Skin epidermis (tissue), 12 donors: ENCODE results near the gene GALNS.

ENCODE experiments used
- H3K27ac ChIP-seq, 21 experiments: fragments of 200-600 bp; sonication (generic) in 11 of 21; one replicate each; pipeline ENCODE4 v1.5.0; 2020; ENCODE audit warnings: mild to moderate bottlenecking in 3 of 21, inconsistent platforms in 2 of 21, moderate library complexity in 2 of 21
- H3K4me3 ChIP-seq, 7 experiments: fragments of 200-600 bp; sonication (generic) in 2 of 7; one replicate each; pipeline ENCODE4 v1.5.0; 2020; ENCODE audit warnings: inconsistent platforms in 2 of 7, mild to moderate bottlenecking in 2 of 7, moderate library complexity in 1 of 7

The GALNS gene

GRCh38 chr16:88841521-88842307 is 15.0 kb downstream of the GALNS start:
- Histone ChIP-seq H3K27ac (no peak overlapping the region), H3K4me3 (no peak overlapping the region)

DNA sequence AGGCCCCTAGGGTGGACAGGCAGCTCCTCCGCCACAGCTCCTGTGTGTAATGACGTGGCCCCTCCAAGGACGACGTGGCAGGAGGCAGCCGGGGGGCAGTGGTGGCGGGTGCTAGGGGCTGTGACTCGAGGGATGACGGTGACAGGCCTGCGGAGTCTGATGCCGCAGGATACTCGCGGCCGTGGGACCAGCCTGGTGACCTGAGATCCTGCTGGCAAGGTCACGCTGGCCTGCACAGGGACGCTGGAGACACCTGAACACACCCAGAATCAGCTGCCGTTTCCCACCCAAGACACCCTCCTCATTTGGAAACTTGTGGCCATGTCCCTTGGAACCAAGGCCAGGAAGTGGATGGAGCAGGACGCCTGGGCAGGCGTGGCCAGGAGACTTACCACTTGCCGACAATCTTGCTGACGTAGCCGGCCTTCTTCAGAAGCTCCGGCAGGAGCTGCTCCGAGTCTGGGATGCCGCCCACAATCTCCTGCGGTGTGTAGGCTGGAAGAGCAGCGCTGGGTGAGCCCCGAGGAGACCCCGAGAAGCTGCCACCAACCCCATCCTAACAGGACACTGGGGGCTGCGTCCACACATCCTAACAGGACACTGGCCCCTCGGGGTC is 16.0 kb downstream of the GALNS start:
- Histone ChIP-seq H3K4me3 (no peak overlapping the region), H3K27ac (no peak overlapping the region)

GRCh38 chr16:88839745-88840599 is 16.8 kb downstream of the GALNS start:
- H3K27ac ChIP-seq = no peak overlapping the region
- H3K4me3 ChIP-seq = no peak overlapping the region

DNA sequence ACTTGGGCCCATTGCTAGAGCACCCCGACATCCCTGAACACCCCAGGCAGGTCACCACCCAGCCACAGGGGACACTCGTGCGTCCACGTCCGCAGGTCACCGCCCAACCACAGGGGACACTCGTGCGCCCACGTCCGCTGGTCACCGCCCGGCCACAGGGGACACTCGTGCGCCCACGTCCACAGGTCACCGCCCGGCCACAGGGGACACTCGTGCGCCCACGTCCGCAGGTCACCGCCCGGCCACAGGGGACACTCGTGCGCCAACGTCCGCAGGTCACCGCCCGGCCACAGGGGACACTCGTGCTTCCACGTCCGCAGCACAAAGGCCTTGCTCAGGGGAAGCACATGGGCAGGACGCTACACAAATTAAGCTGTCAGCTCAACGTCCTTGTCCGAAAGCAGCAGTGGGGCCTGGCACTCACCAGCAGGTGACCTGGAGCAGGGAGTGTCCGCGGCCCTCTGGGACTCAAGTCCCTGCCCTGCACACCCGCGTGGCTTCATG is 17.7 kb downstream of the GALNS start:
- Histone ChIP-seq H3K27ac (no peak overlapping the region), H3K4me3 (no peak overlapping the region)

DNA sequence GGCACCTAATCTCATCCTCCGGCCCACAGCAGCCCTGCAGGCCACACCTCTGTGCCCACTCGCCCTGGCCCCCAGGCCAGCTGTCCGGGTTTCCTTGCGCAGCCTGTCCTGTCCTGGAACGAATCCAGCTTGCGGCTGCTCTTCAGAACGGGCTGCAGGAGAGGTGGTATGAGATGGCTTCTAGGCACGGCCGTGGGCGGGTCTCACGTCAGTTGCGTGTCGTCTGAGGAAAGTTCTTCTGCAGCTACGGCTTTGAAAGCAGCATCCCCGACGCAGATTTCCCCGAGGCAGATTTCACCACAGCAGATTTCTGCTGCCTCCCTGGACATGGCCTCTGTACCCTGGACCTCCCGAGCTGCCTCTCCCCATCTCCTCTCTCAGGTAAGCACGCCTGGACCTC is 18.2 kb downstream of the GALNS start:
- Histone ChIP-seq H3K4me3 (no peak overlapping the region), H3K27ac (no peak overlapping the region)

DNA sequence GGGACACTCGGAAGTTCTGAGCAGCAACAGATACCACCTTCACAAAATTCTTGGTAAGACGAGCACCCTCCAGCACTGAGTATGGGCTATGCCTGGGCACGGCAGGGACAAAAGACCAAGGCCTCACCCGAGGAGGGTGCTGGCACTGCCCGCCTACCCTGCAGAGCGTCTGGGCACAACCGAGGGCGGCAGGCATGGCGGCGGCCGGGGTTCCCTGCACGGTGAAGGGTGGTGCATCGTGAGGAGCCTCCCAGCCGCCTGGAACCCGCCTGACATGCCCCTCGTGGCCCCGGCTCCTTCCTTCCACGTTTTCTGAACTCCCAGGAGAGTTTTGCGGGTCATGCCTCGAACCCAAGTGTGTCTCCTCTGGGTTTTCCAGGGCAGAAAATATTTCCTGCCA is 18.9 kb downstream of the GALNS start:
- Histone ChIP-seq H3K27ac (no peak overlapping the region), H3K4me3 (no peak overlapping the region)

- no peak overlapping the region for H3K27ac ChIP-seq
- no peak overlapping the region for H3K4me3 ChIP-seq
Observed at GRCh38 chr16:88836791-88837190, 20.0 kb downstream of the GALNS start.

GRCh38 chr16:88835818-88836217 is 20.9 kb downstream of the GALNS start:
- Histone ChIP-seq H3K4me3 (no peak overlapping the region), H3K27ac (no peak overlapping the region)

- Histone ChIP-seq H3K27ac (no peak overlapping the region), H3K4me3 (no peak overlapping the region)
Observed at GRCh38 chr16:88835383-88835782, 21.4 kb downstream of the GALNS start.

GRCh38 chr16:88834670-88835069 is 22.1 kb downstream of the GALNS start:
- Histone ChIP-seq H3K27ac (no peak overlapping the region), H3K4me3 (no peak overlapping the region)

DNA sequence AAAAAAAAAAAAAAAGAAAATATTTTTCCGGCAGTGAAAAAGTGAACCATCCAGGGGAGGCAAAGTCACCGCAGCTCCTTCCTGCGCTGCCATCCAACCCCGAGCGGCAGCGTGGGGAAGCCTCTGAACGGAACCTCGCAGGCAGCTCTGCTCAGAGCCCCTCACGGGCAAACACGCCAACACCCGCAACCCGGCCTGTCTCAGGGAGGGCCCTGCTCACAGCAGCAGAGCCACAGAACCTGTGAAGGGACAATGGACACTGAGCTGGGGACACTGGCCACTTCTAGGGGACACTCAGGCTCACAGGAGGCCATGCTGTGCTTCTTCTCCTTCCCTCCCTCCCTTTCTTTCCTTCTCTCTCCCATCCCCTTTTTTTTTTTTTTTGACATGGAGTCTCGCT is 23.7 kb downstream of the GALNS start:
- H3K4me3 ChIP-seq = no peak overlapping the region
- H3K27ac ChIP-seq = no peak overlapping the region

DNA sequence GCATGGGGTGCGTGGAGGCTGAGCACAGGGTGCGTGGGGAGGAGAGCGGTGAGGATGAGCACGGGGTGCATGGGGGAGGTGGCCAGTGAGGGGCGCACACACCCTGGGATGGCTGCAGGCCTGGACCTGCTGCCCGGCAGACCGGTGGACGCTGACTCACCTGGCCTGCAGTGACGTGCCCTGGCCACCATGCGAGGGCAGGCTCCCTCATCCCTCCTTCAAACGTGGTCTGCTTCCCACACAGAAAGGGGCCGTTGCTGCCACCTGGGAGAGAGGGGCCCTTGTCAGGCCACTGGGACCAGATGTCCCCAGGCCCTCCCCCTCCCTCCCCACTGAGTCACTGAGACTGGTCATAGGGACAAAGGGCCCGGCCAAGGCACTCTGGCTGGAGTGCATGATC is 24.9 kb downstream of the GALNS start:
- Histone ChIP-seq H3K27ac (no peak overlapping the region), H3K4me3 (no peak overlapping the region)

- Histone ChIP-seq H3K27ac (no peak overlapping the region), H3K4me3 (no peak overlapping the region)
Observed at GRCh38 chr16:88830783-88831182, 26.0 kb downstream of the GALNS start.

DNA sequence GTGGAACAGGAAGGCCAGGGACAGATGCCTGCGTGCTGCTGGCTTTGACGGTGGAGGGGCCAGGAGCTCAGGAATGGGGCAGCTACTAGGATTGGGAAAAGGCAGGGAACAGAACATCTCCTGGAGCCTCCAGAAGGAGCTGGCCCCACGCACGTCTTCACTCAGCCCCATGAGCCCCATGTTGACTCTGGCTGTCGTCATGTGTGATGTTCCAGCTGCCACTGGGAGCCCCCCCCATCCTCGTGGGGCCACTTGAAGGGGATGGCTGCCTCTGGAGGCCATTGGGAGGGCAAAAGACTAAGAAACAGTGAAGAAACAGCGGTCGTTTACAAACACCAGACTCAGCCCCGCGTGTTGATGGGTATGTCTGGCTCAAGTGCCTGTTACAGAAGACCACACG is 26.5 kb downstream of the GALNS start:
- Histone ChIP-seq H3K27ac (no peak overlapping the region), H3K4me3 (no peak overlapping the region)

- H3K27ac ChIP-seq = no peak overlapping the region
- H3K4me3 ChIP-seq = no peak overlapping the region
Observed at GRCh38 chr16:88828711-88829110, 28.0 kb downstream of the GALNS start.

DNA sequence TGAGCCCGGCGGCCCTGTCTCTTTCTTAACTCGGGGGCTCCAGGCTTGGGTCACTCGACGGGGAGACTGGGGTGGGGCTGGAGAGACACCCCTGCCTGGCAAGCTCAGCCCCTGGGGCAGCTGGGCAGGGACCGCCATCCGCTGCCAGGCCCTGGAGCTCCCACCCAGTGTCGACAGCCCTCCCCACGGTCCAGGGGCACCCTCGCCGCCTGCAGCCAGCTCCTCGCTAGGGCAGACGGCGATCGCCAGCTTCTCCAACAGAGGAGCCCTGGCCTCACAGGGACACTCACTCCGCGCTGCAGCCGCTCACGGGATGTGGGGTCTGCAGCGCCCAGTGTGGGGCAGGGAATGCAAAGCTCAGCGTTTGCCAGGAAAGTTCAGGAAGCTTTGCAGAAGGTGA is 29.0 kb downstream of the GALNS start:
- Histone ChIP-seq H3K4me3 (no peak overlapping the region), H3K27ac (no peak overlapping the region)

GRCh38 chr16:88826070-88826840 is 30.5 kb downstream of the GALNS start:
- Histone ChIP-seq H3K27ac (no peak overlapping the region), H3K4me3 (no peak overlapping the region)

- H3K4me3 ChIP-seq = no peak overlapping the region
- H3K27ac ChIP-seq = no peak overlapping the region
Observed at GRCh38 chr16:88825146-88825545, 31.6 kb downstream of the GALNS start.

DNA sequence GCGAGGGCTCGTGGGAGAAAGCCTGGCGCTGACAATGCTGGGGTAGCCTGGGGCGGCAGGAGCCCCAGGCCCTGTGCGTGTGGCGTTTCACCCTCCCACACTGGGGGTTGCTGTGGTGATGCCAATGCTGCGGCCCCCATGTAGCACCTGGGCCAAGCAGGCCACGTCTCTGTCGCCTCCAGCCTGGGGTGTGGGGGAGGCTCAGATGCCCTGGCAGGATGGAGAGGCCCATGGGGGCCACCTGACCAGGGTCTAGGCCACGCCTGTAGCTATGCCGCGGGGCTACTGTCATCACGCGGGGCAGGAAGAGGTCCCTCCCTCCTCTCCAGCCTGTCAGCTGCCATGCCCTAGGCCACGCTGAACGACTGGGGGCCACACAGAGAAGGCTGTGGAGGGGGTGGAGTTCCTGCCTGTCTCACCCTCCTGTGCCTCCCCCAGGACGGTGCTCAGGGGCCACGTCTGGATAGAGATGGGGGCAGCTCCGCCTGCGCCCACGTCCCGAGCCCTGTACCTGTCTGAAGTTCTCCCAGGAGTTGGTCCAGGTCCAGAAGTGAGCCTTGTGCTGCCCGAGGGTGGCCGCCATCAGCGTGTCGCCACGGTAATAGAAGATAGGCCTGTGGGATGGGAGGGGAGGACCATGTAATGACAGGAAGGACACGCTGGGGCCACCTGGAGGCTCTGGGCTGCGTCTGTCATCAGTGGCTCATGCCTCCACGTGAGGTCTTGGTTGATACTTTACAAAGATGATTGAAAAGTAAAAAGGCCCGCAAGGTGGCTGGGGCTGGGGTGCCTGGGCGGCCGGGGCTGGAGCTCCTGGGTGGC is 32.3 kb downstream of the GALNS start:
- no peak overlapping the region for H3K4me3 ChIP-seq

More for the DNA sequence above, 32.3 kb downstream of the GALNS start:
- no peak overlapping the region for H3K27ac ChIP-seq
